Calu3 (cell line): ENCODE data around the gene CD38. TPM values are rescaled to one million over a fixed set of nuclear protein-coding genes. Genes with fewer than 3 reads are reported as not detected.

ENCODE experiments used
- BruUV-seq: library from RNA; stranded (reverse); fragments of 400-500 nt; replicated peaks from 2 replicates; lab custom pipeline; 2021; lab: Mats Ljungman, UMichigan
- CTCF ChIA-PET: fragments of 300-600 bp; sonication (Branson Sonifier 250); formaldehyde crosslinking; loops from one replicate; lab custom pipeline; 2022; ENCODE audit warnings: antibody characterized with exemption; lab: Charles Lee
- DNase-seq: peaks from one replicate; pipeline ENCODE4 v3.0.0; 2022
- H3K27ac Mint-ChIP-seq: one replicate; pipeline ENCODE4 v1.8.0; 2022; ENCODE audit warnings: mixed read lengths; ENCODE audit not compliant: unreplicated experiment
- H3K27me3 Mint-ChIP-seq: one replicate; pipeline ENCODE4 v1.8.0; 2022; ENCODE audit warnings: mixed read lengths; ENCODE audit not compliant: unreplicated experiment
- H3K36me3 Mint-ChIP-seq: one replicate; pipeline ENCODE4 v1.8.0; 2022; ENCODE audit warnings: mild to moderate bottlenecking, moderate library complexity, mixed read lengths; ENCODE audit not compliant: insufficient read depth, unreplicated experiment
- H3K4me1 Mint-ChIP-seq: one replicate; pipeline ENCODE4 v1.8.0; 2022; ENCODE audit warnings: mild to moderate bottlenecking, low read depth, mixed read lengths; ENCODE audit not compliant: unreplicated experiment
- H3K4me3 Mint-ChIP-seq: one replicate; pipeline ENCODE4 v1.8.0; 2022; ENCODE audit warnings: mild to moderate bottlenecking, low read depth, moderate library complexity, mixed read lengths; ENCODE audit not compliant: unreplicated experiment
- H3K9me3 Mint-ChIP-seq: one replicate; pipeline ENCODE4 v1.8.0; 2022; ENCODE audit warnings: low read depth, mixed read lengths; ENCODE audit not compliant: unreplicated experiment
- intact Hi-C: fragments of 100-400 bp; cut with micrococcal nuclease; formaldehyde crosslinking; loops from one replicate; pipeline ENCODE4 v1.10.0; 2022; ENCODE audit not compliant: unreplicated experiment
- total RNA-seq: library from RNA; stranded (reverse); gene quantifications from 2 replicates; pipeline ENCODE4 v1.2.3, GENCODE V29; 2022
- TF ChIP-seq, protein P1 (sequence below): fragments of 200-600 bp; IDR thresholded peaks from one replicate; pipeline ENCODE4 v1.8.0; 2022; ENCODE audit warnings: antibody characterized with exemption; ENCODE audit not compliant: unreplicated experiment

CD38 gene
- total RNA-seq, 1 experiment from 2014 or later: 3.4 TPM

DNA sequence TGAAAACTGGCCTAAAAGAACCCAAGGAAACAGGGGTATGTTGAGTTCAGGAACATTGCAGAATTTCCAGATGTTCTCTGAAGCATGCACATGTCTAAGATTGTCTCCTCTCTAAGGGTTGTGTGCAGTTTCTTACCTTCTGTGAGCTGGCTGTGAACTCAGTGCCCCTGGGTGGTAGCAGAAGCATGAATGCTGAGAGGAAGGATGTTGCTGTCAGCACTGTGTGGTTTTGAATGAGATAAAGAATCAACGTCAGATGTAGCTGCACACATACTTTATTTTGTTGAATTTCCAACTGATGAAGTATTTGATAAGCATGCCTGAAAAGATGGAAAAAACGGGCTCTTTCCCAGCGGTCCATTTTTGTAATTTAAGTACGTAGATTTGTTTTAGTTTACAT lies 23.8 kb upstream of the CD38 start:
- Mint-ChIP-seq H3K27ac (no peak overlapping the region), H3K27me3 (no peaks in the 10 kb centered on the region), H3K9me3 (peaks cover 4% of the 10 kb centered on the region), H3K4me3 (no peak overlapping the region), H3K36me3 (peaks cover 4% of the 10 kb centered on the region), H3K4me1 (peaks cover 10% of the 10 kb centered on the region)
- DNase-seq: no peak
- CTCF ChIA-PET: no interaction called here
- TF ChIP-seq, protein P1, sequence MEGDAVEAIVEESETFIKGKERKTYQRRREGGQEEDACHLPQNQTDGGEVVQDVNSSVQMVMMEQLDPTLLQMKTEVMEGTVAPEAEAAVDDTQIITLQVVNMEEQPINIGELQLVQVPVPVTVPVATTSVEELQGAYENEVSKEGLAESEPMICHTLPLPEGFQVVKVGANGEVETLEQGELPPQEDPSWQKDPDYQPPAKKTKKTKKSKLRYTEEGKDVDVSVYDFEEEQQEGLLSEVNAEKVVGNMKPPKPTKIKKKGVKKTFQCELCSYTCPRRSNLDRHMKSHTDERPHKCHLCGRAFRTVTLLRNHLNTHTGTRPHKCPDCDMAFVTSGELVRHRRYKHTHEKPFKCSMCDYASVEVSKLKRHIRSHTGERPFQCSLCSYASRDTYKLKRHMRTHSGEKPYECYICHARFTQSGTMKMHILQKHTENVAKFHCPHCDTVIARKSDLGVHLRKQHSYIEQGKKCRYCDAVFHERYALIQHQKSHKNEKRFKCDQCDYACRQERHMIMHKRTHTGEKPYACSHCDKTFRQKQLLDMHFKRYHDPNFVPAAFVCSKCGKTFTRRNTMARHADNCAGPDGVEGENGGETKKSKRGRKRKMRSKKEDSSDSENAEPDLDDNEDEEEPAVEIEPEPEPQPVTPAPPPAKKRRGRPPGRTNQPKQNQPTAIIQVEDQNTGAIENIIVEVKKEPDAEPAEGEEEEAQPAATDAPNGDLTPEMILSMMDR: no peak
- BruUV-seq: no TSS peak
- intact Hi-C loops: no loop called here

DNA sequence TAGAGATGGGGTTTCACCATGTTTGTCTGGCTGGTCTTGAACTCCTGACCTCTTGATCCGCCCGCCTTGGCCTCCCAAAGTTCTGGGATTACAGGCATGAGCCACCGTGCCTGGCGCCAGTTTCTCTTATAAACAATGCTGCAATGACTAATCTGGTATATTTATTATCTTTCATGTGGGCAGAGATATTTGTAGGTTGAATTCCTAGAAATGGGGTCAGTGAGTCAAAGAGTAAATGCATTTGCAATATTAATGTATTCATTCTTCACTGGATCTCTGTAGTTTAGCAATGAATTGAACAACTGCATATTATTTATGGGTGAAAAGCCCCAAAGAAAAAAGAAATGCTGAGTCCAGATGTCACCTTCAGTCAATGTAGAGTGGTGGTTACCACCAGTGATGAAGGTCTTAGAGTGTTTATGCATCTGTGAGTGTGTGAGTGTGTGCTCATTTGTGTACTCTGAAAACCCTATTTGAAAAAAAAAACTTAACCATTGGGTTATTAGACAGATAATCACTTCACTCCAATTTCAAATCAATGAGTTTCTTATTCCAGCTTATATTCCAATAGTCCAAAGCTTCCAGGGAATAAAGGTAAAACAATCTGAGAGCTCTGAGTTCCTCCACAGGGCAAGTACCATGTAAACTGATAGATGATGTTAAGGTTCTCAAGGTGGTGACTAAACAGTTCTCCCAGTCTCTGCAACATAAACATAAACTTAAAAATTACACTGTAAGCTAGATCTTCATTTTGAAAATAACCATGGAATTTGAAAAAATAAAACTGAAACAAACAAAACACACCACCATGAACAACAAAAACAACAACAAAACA lies 22.6 kb upstream of the CD38 start:
- no TSS peak for BruUV-seq
- intact Hi-C loops: no loop called here
- Mint-ChIP-seq H3K4me1 (peaks cover 10% of the 10 kb centered on the region), H3K36me3 (peaks cover 4% of the 10 kb centered on the region), H3K4me3 (no peak overlapping the region), H3K27me3 (no peaks in the 10 kb centered on the region), H3K27ac (no peak overlapping the region), H3K9me3 (peaks cover 7% of the 10 kb centered on the region)
- TF ChIP-seq, protein P1: no peak
- no peak for DNase-seq
- CTCF ChIA-PET: no interaction called here

DNA sequence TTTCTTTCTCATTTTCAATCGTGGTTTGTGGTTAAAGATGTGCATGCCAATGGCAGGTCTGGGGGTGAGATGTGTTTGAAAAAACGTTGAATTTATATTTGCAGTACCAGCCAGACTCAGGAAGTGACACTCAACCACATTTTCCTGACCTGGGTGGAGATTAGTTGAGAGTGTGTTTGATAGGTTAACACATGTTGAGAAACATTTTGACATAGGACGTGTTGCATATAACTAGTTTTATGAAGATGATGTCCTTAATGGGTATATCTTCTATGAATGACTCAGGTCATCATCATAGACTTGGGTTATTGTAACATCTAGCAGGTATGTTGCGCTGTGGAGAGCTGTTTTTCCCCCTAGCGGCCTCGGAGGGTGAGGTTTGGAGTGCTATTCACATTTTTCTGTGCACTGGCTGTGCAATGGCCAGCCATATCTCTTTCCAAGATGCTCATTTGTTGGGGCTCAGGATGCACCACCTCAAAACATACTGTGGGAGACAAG lies 21.7 kb upstream of the CD38 start:
- BruUV-seq: no TSS peak
- H3K4me3 Mint-ChIP-seq: no peak overlapping the region
- peaks cover 4% of the 10 kb centered on the region for H3K36me3 Mint-ChIP-seq
- TF ChIP-seq, protein P1: no peak
- CTCF ChIA-PET: no interaction called here
- intact Hi-C loops: no loop called here
- DNase-seq: peak; percentile 5
- H3K9me3 Mint-ChIP-seq: peaks cover 7% of the 10 kb centered on the region
- H3K4me1 Mint-ChIP-seq: peaks cover 10% of the 10 kb centered on the region
- no peaks in the 10 kb centered on the region for H3K27me3 Mint-ChIP-seq
- no peak overlapping the region for H3K27ac Mint-ChIP-seq

DNA sequence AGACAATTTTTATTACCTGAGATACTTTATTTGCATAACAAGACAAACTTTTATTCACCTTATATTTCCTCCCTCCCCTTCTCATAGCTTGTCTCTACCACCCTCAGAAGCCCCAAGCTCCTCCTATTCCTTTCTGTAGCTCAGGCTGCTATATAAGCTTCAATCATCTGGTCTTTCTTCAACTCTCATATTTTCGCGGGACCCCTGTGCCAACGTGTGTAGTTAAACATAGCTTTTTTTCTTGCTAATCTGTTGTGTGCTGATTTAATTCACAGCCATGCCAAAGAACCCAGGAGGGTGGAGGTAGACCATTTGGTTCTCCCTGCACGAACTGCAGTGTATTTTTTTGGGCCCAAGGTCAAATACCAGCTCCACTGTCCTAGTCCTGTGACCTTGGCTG lies 21.1 kb upstream of the CD38 start:
- H3K4me3 Mint-ChIP-seq: no peak overlapping the region
- H3K27ac Mint-ChIP-seq: no peak overlapping the region
- H3K36me3 Mint-ChIP-seq: peaks cover 4% of the 10 kb centered on the region
- H3K4me1 Mint-ChIP-seq: peaks cover 10% of the 10 kb centered on the region
- H3K27me3 Mint-ChIP-seq: no peaks in the 10 kb centered on the region
- intact Hi-C loops: no loop called here
- peaks cover 7% of the 10 kb centered on the region for H3K9me3 Mint-ChIP-seq
- TF ChIP-seq, protein P1: no peak
- no peak for DNase-seq
- CTCF ChIA-PET: no interaction called here
- BruUV-seq: no TSS peak
